RPMI7951 (cell line): ENCODE measurements around the gene TRPT1. TPM values are rescaled to one million over a fixed set of nuclear protein-coding genes. Genes with fewer than 3 reads are reported as not detected.

ENCODE experiments used
- DNase-seq: peaks from one replicate; pipeline ENCODE4 v3.0.0-alpha.2; 2012; ENCODE audit warnings: low read depth
- total RNA-seq: library from RNA; depleted of rRNA; stranded (reverse); fragments of >200 nt; shearing (Covaris generic); gene quantifications from 2 replicates; pipeline ENCODE4 v1.2.3, GENCODE V29; 2014; rRNA removed

TRPT1 gene, protein sequence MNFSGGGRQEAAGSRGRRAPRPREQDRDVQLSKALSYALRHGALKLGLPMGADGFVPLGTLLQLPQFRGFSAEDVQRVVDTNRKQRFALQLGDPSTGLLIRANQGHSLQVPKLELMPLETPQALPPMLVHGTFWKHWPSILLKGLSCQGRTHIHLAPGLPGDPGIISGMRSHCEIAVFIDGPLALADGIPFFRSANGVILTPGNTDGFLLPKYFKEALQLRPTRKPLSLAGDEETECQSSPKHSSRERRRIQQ
- 67.2 and 79.8 TPM in 2 replicates for total RNA-seq

DNA sequence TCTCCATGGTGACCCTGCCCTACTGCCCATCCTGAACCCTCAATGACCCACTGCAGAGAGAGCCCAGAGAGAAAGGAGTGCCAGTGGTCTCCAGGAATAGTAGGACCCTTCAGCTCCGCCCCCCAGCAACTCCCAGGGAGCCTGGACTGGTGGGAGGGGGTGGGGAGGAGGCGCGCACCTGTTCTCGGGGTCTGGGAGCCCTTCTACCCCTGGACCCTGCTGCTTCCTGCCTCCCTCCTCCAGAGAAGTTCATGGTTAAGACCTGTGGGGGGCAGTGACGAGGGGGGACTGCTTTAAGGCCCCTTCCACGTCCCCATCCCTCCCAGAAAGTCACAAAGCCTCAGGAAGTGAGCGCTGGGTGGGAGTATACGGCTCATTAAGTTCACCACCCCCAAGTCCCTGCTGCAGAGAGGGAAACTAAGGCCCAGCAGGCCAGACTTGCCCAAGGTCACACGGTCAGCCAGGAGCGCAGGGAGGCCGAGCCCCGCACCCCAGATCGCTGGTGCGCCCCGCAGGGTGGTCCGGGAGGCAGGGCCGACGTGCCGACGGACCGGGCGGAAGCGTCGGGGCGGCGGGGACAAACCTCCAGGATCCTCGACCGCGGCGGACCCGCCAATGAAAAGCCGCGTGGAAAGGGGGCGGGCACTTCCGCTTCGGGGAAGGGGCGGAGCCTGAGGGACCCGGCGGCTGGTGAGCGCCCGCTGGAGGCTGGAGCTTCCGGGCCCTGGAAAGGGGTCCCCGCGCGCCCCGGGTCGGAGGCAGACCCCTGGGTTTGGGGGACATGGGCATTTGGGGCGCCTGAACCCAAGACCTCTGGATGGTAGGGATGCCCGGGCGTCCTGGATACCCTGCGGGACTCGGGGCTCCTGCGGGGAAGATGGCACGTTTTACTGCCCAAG is at the start of gene TRPT1, which contains the start of gene NUDT22:
Gene TRPT1, minus strand, starts transcription at position 579 of the 899 bp plus-strand sequence. Its CDS starts 326 bp downstream, at position 253.
Gene NUDT22, plus strand, starts transcription at position 667 of the 899 bp plus-strand sequence. CDS start 379 bp downstream, outside the sequence.
- peak; percentile 81 for DNase-seq

DNA sequence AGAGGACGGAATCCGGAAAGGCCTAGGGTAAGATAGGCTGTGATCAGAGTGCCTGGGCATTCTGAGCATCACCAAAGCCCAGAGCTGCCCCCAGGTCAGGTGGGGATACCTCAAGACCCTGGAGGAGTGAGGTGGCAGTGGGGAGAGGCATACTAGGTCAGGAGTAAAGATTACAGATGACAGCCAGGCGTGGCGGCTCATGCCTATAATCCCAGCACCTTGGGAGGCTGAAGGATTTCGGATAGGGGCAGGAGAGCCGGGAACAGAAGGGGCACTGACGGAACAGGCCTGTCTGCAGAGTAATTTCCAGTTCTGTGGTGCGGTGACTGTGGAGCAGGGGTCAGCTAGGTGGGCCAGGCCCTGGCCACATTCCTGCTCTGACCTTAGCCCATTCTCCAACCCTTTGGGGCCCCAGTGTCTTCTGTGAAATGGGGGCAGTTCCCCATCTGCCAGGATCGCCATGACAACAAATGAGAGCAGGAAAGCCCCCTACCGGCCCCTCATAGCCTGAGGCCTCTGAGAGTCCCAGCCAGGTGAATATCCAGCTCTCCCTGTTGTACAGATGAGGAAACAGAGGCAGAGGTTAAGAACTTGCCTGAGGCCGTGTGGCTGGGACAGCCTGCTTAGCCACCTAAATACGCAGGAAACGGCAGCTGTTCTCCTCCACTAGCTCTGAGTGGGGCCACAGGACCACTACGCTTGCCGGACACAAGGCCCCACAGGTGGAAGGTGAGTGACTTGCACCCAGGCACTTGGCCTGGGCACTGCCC is 49.2 kb upstream of the TRPT1 start:
- no peak for DNase-seq

DNA sequence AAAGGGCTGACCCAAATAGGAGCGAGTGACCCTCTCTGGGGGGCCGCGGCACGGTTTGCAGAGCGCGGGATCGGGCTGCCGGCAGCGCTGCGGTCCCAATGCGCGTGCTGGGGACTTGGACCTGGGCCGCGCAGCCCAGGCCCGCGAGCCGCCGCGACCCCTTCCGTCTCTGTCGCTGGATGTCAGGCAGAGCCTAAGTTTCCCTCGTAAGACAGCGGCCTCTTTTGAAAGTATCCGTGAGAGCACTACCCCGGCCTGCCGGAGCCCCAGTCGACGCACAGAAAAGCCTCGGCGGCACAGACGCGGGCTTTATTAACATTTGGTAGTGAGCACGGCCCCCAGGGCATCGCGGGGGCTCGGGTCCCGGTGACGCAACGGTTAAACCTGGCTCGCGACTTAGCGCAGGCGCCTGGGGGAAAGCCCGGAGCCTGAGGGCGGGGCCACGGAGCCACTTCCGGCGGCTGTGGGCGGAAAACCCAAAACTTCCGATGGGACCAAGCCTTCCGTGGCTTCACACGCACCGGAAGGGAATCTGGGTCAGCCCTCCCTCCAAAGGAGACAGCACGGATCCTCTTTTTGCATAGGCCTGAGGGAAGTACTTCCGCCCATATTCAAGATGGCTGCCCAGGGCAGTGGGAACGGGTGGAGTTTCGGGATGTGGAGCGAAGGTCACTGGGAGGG is 43.7 kb upstream of the TRPT1 start:
- DNase-seq = peak; percentile 100

DNA sequence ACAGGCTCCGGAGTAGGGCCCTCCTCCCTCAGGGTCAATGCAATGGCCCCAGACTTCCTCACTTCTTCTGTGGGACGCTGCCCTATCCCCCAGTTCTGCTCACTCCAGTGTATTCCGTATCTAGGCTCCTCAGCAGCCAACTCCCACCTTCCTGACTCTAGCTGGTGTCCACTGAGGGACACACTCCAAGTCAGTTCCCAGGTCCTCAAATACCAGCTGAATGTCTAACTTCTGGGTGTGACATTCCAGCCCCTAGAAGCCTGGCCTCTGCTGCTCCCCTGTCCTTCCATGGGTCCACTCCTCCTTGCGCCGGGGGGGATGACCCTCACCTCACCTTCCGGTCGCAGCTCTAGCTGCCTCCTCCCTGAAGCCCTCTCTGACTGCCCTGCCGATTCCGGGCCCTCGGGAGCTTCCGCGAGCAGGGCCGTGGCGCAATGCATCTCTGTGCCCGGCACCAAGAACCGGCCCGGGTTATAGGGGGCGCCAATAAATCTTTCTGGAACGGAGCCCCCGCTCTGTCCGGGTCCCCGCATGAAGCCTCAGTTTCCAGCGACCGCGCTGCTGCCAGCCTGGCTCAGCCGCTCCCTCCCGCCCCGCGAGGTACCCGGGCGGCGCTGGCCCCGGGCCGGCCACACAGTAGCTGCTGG is 43.0 kb upstream of the TRPT1 start:
- DNase-seq = no peak

DNA sequence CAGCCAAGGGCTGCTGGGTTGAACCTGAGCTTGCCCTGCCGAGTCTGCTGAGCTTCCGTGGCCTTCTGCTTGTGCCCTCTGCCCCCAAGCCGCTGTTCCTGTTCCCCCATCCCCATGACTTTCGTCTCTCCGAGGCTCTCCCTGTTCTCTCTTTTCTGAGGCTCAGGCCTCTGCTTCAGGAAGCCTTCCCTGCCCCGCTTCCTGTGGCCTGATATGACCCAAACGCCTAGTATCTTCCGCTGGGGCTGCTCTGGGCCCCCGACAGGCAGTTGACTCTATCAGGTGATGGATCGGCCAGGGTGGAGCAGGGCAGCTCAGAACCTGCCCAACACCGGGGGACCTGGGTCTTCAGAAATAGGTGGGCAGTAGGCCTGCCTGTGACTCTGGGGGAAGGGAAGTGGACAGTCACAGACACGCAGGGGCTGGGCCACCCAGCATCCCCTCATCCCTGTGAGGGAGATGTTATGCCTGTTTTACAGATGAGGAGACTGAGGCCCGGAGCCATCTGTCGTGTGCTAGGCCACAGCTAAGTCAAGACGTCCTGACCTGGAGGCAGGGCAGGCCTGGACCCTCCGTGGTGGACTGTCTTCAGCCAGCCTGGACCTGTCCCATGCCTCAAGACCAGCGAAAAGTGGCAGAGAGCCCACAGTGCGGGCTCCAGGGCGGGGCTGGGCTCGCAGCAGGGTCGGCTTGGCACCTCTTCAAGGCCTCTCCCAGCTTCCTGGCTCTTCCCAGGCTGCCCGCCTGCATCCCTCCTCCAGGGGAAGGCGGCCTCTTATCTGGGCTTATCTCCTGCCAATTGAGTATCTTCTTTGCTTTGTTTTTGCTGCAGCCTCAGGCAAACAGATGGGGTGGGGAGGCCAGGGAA is 42.3 kb upstream of the TRPT1 start:
- DNase-seq = peak; percentile 98

DNA sequence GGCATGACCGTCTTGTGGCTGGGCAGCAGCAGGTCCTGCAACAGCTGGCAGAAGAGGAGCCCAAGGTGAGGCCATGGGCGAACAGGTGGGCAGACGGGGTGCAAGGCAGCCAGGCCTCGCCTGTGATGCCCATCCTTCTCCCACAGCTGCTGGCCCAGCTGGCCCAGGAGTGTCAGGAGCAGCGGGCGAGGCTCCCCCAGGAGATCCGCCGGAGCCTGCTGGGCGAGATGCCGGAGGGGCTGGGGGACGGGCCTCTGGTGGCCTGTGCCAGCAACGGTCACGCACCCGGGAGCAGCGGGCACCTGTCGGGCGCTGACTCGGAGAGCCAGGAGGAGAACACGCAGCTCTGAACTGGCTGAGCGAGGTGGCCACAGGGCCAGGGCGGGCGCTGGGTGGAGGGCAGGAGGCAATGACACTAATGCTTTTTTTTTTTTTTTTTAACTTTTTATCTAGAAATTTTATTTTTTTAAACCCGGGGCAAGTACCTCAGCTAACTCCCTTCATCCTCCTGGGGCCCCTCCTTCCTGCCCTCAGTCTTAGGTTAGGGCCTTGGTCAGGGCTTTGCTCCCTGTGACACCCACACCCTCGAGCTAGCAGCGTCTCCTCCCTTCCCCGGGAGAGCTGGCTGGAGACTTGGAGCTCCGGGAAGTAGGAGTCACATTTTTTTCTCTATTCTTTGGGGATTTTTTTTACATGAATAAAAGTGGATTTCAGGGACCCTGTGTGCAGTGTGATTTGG is 41.4 kb upstream of the TRPT1 start:
- DNase-seq = peak; percentile 47

DNA sequence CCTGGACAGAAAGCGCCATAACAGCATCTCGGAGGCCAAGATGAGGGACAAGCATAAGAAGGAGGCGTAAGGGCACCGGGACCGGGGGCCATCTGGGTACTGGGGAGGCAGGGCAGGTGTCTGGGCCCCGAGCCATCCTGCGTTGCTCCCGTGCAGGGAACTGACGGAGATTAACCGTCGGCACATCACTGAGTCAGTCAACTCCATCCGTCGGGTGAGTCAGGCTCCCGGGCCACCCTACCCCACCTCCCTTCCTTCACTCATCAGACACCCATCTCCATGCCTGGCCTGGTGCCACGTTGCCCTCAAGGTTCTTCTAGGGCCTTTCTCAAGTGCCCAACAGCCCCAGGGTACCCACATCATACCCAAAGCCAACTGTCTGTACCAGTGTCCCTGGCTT is 40.4 kb upstream of the TRPT1 start:
- peak; percentile 84 for DNase-seq

DNA sequence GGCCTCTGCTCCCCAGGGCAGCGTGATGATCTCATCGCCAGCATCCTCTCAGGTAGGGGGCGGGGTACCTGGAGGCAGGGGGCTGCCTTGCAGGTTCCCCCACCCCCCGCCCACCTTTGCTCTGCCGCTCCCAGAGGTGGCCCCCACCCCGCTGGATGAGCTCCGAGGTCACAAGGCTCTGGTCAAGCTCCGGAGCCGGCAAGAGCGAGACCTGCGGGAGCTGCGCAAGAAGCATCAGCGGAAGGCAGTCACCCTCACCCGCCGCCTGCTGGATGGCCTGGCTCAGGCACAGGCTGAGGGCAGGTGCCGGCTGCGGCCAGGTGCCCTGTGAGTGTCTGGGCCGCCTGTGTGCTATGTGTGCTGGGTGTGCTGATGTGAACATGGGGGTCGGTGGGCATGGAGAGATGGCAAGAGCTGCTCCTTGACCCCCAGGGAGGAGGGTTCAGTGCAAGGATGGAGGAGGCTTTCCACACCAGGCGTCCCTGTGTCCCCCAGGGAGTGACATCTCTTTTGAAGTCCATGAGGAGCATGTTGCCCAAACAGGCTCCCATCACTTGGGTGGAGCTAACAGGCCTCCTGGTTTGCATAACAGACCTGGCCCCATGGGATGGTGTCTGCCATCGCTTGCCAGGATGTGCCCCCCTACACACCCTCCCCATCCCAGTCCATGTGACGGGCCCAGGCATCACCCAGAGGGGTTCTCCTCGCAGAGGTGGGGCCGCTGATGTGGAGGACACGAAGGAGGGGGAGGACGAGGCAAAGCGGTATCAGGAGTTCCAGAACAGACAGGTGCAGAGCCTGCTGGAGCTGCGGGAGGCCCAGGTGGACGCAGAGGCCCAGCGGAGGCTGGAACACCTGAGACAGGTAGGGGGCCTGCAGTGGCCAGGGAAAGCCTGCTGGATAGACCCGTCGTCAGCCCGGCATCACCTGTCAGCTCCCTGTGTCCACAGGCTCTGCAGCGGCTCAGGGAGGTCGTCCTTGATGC is 39.5 kb upstream of the TRPT1 start:
- no peak for DNase-seq

DNA sequence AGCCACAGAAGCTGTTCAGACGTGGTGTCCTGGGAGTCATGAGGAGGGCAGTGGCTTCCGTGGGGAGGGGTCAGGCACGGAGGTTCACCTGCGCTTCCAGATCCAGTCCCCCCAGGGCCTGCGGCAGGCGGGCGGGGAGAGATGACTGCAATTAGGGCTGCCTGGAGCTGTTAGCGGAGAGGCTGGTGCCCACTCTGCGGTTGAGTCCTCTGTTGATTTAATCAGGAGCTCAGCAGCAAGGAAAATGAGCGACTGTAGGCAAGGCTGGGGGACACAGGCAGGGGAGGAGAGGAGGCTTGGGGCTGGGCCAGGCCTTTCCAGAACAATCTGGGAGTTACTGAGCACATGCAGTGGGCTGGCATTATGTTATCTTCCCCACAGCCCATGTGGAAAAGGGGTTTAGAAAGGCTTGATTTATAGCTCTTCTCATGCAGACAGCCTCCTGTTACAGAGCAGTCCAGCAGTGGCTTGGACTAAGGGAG is 38.4 kb upstream of the TRPT1 start:
- DNase-seq = no peak

DNA sequence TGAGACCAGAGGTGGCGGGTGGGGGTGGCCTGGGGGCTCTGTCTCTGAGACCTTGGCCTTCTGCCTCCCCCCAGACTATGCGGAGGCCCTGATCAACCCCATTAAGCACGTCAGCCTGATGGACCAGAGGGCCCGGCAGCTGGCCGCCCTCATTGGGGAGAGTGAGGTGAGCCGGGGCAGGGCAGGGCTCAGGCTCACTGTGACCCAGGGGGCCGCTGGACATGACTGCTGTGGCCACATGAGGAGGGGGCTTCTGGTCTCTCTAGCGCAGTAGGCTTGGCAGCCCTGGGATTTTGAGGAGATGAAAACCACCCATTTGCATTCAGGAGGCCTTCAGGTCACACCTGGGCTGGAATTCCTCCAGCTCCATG is 37.9 kb upstream of the TRPT1 start:
- DNase-seq = no peak

DNA sequence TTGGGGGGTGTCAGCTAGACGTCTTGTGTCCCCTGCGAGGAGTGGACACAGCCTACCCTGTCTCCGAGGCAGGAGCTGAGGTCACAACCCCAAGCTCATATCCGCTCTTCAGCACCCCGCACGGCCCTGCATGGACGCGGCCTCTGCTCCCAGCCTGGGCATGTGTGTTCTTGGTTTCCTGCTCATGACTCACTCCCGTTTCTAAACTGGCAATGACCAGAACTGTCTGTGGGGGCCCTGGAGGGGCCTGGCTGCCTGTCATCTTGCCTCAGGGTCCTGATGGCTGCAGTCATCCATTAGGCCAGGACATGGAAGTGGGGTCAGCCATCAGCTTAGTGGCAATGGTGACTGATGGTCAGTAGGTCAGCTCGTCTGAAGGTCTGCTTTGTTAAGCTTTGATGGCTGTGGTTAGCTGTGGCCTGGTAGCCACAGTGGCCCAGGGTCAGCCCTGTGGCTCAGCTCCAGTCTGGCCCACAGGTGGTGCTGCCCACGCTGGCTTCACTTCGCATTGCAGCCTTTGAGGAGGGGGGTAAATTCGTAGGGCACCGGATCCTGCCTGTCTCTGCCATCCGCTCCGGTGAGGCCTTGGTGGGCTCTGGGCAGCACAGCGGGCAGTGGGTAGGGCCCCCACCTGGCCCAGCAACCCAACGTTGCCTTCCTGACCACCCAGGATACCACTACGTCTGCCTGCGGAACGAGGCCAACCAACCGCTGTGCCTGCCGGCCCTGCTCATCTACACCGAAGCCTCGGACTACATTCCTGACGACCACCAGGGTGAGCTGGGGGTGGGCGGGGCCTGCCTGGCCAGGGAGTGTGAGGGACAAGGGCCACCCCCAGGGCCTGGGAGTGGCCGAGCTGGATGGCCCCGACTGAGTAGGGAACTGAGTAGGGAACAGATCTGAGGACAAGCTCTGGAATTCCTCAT is 37.3 kb upstream of the TRPT1 start:
- DNase-seq = peak; percentile 99

DNA sequence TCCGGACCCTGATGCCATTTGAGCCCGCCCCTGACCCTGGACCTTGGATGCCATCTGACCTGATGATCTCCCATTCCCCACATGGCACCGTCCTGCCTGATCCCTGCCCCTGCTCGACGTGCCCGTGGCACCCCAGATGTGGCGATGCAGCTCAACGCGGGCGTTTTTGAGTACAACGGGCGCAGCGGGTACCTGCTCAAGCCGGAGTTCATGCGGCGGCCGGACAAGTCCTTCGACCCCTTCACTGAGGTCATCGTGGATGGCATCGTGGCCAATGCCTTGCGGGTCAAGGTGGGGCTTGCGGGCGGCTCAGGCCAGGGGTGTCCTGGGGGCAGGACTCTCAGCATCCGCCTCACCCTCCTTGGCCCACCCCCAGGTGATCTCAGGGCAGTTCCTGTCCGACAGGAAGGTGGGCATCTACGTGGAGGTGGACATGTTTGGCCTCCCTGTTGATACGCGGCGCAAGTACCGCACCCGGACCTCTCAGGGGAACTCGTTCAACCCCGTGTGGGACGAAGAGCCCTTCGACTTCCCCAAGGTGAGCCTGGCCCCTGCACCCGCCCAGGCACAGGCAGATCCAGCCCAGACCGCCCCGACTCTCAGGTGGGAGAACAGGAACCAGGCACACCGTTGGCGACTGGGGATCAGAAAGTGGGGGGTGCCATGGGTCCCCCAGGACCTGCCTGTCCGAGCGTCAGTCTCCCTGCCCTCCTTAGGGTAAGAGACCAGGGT is 36.5 kb upstream of the TRPT1 start:
- no peak for DNase-seq

DNA sequence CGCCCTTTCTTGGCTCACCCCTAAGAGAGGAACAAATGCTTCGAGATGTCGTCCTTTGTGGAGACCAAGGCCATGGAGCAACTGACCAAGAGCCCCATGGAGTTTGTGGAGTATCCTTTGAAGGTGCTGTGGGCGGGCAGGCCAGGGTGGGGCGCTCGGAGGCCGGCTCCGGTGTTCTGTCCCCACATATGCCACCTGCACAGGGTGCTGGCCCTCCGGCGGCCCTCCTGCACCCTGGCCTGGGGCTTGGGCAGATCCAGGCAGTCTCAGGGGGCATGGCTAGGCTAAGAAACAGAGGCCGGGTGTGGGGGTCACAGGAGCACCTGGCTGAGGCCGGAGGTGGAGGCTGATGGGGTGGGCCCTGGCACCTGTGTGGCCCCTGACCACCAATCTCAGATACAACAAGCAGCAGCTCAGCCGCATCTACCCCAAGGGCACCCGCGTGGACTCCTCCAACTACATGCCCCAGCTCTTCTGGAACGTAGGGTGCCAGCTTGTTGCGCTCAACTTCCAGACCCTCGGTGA is 35.6 kb upstream of the TRPT1 start:
- DNase-seq = no peak

DNA sequence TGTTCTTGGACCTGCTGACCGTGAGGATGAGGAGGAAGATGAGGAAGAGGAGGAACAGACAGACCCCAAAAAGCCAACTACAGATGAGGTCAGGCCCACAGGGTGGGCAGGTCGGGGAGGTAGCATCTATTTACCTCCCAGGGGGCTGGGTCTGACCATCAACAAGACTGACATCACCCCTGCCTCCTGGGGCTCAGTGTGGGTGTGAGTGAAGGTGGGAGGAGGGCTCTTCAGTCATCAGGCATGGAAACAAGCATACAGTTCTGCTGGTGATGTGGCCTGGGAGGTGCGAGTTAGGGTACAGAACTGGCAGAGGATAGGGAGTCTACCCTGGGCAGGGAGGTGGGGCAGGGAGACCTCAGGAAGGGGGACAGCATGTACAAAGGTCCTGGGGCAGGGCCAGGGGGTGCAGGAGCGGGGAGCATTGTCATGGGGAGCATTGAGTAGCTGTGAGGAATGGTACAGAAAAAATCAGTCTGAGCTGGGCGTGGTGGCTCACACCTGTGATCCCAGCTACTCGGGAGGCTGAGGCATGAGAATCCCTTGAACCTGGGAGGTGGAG is 34.2 kb upstream of the TRPT1 start:
- DNase-seq = no peak

DNA sequence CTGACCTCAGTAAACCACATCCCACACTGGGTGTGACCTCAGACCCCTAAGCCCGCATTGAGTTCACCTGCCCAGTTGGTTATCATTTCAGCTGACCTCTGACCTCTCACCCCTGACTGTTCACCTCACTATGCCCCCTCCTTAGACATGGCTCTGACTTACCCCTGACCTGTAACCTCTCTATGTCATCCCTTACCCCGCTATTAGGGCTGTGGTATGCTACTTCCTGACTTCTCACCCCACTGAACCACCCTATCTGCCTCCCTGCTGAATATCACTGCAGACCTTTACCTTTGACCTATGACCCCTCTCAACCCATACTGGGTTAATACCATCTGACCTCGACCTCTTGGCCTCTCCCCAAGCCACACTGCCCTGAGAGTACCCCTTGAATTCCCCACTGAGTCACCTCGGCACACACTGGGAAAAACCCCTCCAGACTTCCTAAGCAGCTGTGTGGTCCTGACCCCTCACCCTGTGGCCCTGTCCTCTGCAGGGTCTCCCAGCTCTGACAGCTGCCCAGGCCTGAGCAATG is 33.6 kb upstream of the TRPT1 start:
- no peak for DNase-seq
